EL (cell line): ENCODE data around the gene SMIM21.

ENCODE experiments used
- DNase-seq: peaks from one replicate; pipeline ENCODE4 v3.0.0-alpha.2; 2016

SMIM21 gene

GRCh38 chr18:75375341-75375740, 52.2 kb downstream of the SMIM21 start:
- DNase-seq, result no peak

DNA sequence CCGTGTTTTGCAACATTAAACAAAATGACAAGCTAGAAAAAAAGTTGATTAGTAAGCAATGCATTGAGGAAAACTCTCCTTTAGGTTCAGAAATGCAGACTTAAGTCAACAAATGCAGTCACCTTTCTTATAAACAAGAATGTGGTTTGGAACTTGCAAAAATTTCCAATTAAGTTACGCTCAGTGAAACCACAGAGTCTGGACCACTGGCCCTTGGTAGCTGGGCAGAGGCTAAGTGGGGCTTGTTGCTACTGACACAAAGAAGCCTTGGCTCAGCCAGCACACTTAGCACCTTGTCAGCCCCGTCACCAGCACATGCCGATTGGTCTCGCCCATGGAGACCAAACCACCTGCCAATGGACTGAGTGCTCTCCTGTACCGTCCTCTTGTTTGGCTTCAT, 53.0 kb downstream of the SMIM21 start:
- DNase-seq, result no peak

- DNase-seq, result no peak
Measured at GRCh38 chr18:75369026-75369721, 58.3 kb downstream of the SMIM21 start.

- no peak for DNase-seq
Measured at GRCh38 chr18:75365837-75366236, 61.7 kb downstream of the SMIM21 start.

- no peak for DNase-seq
Measured at GRCh38 chr18:75365254-75365629, 62.3 kb downstream of the SMIM21 start.

GRCh38 chr18:75364512-75365253, 62.8 kb downstream of the SMIM21 start:
- no peak for DNase-seq

DNA sequence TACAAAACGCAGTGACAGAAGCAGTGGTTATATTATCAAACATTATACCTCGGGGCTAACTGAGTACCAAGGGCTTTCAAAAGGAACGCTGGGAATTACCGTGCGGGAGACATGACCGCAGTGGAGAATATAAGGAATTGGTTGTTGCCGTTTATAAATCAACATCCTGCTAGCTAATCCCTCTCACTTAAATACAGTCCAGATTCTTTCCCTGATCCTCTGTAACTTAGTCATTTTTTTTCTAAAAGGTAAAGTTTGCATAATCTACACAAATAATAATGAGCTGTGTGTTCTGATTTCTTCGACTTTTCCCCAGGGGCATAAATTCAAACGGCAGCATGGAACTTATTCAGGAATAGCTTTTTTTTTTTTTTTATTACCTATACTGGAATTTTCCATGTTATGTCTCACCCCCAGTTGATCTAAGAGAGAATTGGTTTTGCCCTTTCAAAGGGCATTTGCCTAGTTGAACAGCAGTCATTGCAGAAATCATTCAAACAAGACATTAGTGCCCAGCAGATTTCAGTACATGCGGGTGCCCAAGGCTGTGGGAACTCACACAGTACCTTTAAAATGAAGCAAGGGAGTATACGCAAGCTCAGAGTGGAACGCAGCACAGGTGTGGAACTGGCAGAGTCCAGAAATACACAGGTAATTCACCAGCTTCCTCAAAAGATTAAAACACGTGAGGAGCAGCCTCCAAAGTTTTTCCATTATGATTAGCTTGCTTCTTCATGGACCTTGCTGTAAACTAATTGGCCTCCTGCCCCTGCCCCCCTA, 63.9 kb downstream of the SMIM21 start:
- no peak for DNase-seq

GRCh38 chr18:75362435-75362834, 65.1 kb downstream of the SMIM21 start:
- no peak for DNase-seq

GRCh38 chr18:75360941-75361340, 66.6 kb downstream of the SMIM21 start:
- no peak for DNase-seq

DNA sequence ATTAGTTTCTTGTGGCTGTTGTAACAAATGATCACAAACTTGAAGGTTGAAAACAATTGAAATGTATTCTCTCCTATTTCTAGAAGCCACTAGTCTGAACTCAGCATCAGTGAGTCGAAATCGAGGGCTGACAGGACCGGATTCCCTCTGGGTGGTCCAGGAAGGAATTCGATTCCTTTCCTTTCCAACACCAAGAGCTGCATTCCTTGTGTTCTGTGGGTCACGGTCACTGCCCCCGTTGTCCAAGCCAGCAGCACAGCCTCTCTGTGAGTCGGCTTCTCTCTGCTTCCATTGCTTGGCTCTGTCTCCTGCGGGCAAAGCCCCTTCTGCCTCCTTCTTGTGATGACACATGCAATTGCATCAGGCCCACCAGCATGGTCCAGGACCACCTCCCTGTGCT, 67.3 kb downstream of the SMIM21 start:
- no peak for DNase-seq
